Prostate gland (tissue), 2 donors: ENCODE results near the gene RPS6KA2.

Experiments
- CTCF ChIP-seq, 4 experiments: fragments of 200-600 bp in 2 of 4; fragments of 450-650 bp in 2 of 4; sonication (generic) in 2 of 4; IDR thresholded peaks; 1 replicate in 3 of 4; 2 replicates in 1 of 4; pipeline ENCODE4 v1.5.1; 2016 to 2019; ENCODE audit warnings: antibody characterized with exemption in 4 of 4, mild to moderate bottlenecking in 2 of 4, moderate library complexity in 2 of 4
- POLR2A ChIP-seq: fragments of 450-650 bp; IDR thresholded peaks from one replicate; pipeline ENCODE4 v1.6.1; 2016; ENCODE audit warnings: antibody characterized with exemption, mild to moderate bottlenecking
- POLR2AphosphoS5 ChIP-seq: sonication (generic); formaldehyde crosslinking; IDR thresholded peaks from one replicate; pipeline ENCODE4 v1.6.1; 2017; ENCODE audit warnings: antibody characterized with exemption

GRCh38 chr6:166604328-166604727, 22.7 kb downstream of the RPS6KA2 start:
- TF ChIP-seq CTCF (IDR thresholded peaks at IDR 0.05) (no peak), POLR2A (no peak), POLR2AphosphoS5 (no peak)
